CD4-positive, alpha-beta T cell (primary cell): ENCODE results near the gene HECW1. TPM values are rescaled to one million over a fixed set of nuclear protein-coding genes. Genes with fewer than 3 reads are reported as not detected.

Experiments used
- ATAC-seq: fragments of 200-7000 bp; cut with Tn5 transposase; one replicate; pipeline ENCODE4 v1.10.0; 2022; ENCODE audit warnings: mild to moderate bottlenecking; ENCODE audit not compliant: poor library complexity
- CTCF ChIA-PET: fragments of 350-600 bp; sonication (Branson Sonifier 250); formaldehyde crosslinking; loops from one replicate; lab custom pipeline; 2021; ENCODE audit warnings: antibody characterized with exemption, inconsistent platforms; lab: Charles Lee
- POLR2A ChIA-PET: fragments of 350-600 bp; sonication (Branson Sonifier 250); formaldehyde crosslinking; loops from one replicate; lab custom pipeline; 2021; ENCODE audit warnings: antibody characterized with exemption, inconsistent platforms; lab: Charles Lee
- DNase-seq, 14 experiments: peaks; one replicate each; pipeline ENCODE4 v3.0.0-alpha.2; 2013 to 2020; ENCODE audit warnings: mixed read lengths in 2 of 14
- H3K27ac ChIP-seq, 2 donors: one replicate each; pipeline versions ENCODE4 v1.5.1 to v1.7.0; 2013; ENCODE audit warnings: low read length in 2 of 2, low read depth in 1 of 2, mild to moderate bottlenecking in 1 of 2
- H3K27me3 ChIP-seq, 2 experiments: 1 replicate in 1 of 2; 2 replicates in 1 of 2; pipeline versions ENCODE4 v1.6.1 to v1.7.0; 2013; ENCODE audit warnings: low read length in 2 of 2, control low read depth in 1 of 2, mild to moderate bottlenecking in 1 of 2, moderate library complexity in 1 of 2; ENCODE audit not compliant: insufficient read depth in 2 of 2, control insufficient read depth in 1 of 2
- H3K36me3 ChIP-seq: one replicate; pipeline ENCODE4 v1.6.1; 2013; ENCODE audit warnings: low read length, control low read depth; ENCODE audit not compliant: insufficient read depth
- H3K4me1 ChIP-seq: one replicate; pipeline ENCODE4 v1.6.1; 2013; ENCODE audit warnings: low read length, control low read depth; ENCODE audit not compliant: insufficient read depth
- H3K4me3 ChIP-seq: one replicate; pipeline ENCODE4 v1.5.1; 2013; ENCODE audit warnings: mild to moderate bottlenecking, low read length, moderate library complexity
- H3K9me3 ChIP-seq, 2 experiments: 1 replicate in 1 of 2; 2 replicates in 1 of 2; pipeline versions ENCODE4 v1.6.1 to v1.7.0; 2013; ENCODE audit warnings: low read length in 2 of 2, mild to moderate bottlenecking in 2 of 2, control low read depth in 1 of 2, moderate library complexity in 1 of 2; ENCODE audit not compliant: control insufficient read depth in 1 of 2, insufficient read depth in 1 of 2
- H3K27ac Mint-ChIP-seq: one replicate; pipeline ENCODE4 v1.8.0; 2020; ENCODE audit warnings: mixed read lengths
- H3K27me3 Mint-ChIP-seq: one replicate; pipeline ENCODE4 v1.8.0; 2021; ENCODE audit warnings: mixed read lengths
- H3K36me3 Mint-ChIP-seq: one replicate; pipeline ENCODE4 v1.8.0; 2021; ENCODE audit warnings: low read depth, mixed read lengths
- H3K4me1 Mint-ChIP-seq: one replicate; pipeline ENCODE4 v1.8.0; 2021; ENCODE audit warnings: low read depth, mixed read lengths
- H3K4me3 Mint-ChIP-seq: one replicate; pipeline ENCODE4 v1.8.0; 2020; ENCODE audit warnings: mild to moderate bottlenecking, mixed read lengths
- H3K9me3 Mint-ChIP-seq: one replicate; pipeline ENCODE4 v1.8.0; 2020; ENCODE audit warnings: mixed read lengths
- intact Hi-C, 2 experiments: fragments of 100-400 bp; cut with DNase I in 1 of 2; cut with micrococcal nuclease in 1 of 2; formaldehyde crosslinking; loops; one replicate each; pipeline versions ENCODE4 v1.15.1 to v1.9.0; 2023 to 2025; cut with DNase I, micrococcal nuclease
- total RNA-seq, 174 experiments: library from RNA in 2 of 174; stranded (reverse) in 2 of 174; gene quantifications; one replicate each; pipeline ENCODE4 v1.2.3 and lab custom pipeline; 2021 to 2026
- TF ChIP-seq, protein P1 (sequence below): fragments of 200-600 bp; IDR thresholded peaks from one replicate; pipeline ENCODE4 v1.8.0; 2022; ENCODE audit warnings: antibody characterized with exemption, mild to moderate bottlenecking

Gene HECW1
- total RNA-seq, 2 experiments from 2014 or later: not detected

- Mint-ChIP-seq H3K27me3 (no peaks in the 10 kb centered on the region), H3K4me3 (no peak overlapping the region), H3K27ac (no peak overlapping the region), H3K36me3 (no peaks in the 10 kb centered on the region), H3K9me3 (no peaks in the 10 kb centered on the region), H3K4me1 (peaks cover 9% of the 10 kb centered on the region)
- DNase-seq (no peak), ATAC-seq (no peak)
- Histone ChIP-seq H3K27ac (no peak overlapping the region), H3K9me3 (no peaks in the 10 kb centered on the region), H3K4me3 (no peak overlapping the region), H3K27me3 (no peaks in the 10 kb centered on the region), H3K36me3 (no peaks in the 10 kb centered on the region), H3K4me1 (peaks cover 3% of the 10 kb centered on the region)
- intact Hi-C loops: no loop called here
- ChIA-PET POLR2A (no interaction called here), CTCF (no interaction called here)
- TF ChIP-seq, protein P1, sequence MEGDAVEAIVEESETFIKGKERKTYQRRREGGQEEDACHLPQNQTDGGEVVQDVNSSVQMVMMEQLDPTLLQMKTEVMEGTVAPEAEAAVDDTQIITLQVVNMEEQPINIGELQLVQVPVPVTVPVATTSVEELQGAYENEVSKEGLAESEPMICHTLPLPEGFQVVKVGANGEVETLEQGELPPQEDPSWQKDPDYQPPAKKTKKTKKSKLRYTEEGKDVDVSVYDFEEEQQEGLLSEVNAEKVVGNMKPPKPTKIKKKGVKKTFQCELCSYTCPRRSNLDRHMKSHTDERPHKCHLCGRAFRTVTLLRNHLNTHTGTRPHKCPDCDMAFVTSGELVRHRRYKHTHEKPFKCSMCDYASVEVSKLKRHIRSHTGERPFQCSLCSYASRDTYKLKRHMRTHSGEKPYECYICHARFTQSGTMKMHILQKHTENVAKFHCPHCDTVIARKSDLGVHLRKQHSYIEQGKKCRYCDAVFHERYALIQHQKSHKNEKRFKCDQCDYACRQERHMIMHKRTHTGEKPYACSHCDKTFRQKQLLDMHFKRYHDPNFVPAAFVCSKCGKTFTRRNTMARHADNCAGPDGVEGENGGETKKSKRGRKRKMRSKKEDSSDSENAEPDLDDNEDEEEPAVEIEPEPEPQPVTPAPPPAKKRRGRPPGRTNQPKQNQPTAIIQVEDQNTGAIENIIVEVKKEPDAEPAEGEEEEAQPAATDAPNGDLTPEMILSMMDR: no peak
These were observed 349.0 kb downstream of the HECW1 start for GRCh38 chr7:43461349-43462024.

GRCh38 chr7:43462836-43463235, 350.4 kb downstream of the HECW1 start:
- peaks cover 9% of the 10 kb centered on the region for H3K4me1 Mint-ChIP-seq
- intact Hi-C loops: no loop called here
- Histone ChIP-seq H3K27me3 (no peaks in the 10 kb centered on the region), H3K9me3 (no peaks in the 10 kb centered on the region), H3K4me3 (no peak overlapping the region), H3K36me3 (no peaks in the 10 kb centered on the region), H3K4me1 (peaks cover 3% of the 10 kb centered on the region), H3K27ac (no peak overlapping the region)
- ATAC-seq (no peak), DNase-seq (no peak)
- H3K27me3 Mint-ChIP-seq: no peaks in the 10 kb centered on the region
- H3K27ac Mint-ChIP-seq: no peak overlapping the region
- TF ChIP-seq, protein P1: no peak
- POLR2A ChIA-PET: no interaction called here
- H3K36me3 Mint-ChIP-seq: no peaks in the 10 kb centered on the region
- no peaks in the 10 kb centered on the region for H3K9me3 Mint-ChIP-seq
- no peak overlapping the region for H3K4me3 Mint-ChIP-seq
- CTCF ChIA-PET: no interaction called here

DNA sequence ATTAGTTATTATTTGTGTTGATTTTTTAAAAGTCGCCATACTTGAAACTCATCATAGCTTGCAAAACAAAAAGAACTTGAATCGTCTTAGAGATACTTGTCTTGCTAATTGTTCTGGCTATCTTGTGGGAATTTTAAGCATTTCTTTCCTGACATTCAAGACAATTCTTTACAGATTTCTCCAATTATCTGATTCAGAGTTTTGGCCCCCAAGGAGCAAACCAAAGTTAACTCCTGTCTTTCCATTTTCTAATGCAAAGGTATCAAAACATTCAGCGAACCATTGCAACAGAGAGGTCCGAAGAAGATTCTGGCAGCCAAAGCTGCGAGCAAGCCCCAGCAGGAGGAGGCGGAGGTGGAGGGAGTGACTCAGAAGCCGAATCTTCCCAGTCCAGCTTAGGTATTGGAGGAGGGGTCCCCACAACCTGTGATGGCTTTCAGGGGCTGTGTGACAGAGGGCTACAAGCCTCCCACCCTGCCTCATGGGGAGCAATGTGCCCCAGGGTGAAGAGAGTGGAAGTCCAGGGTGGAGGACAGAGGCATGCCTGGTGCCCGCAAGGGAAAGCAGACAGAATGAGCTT, 351.0 kb downstream of the HECW1 start:
- Mint-ChIP-seq H3K36me3 (no peaks in the 10 kb centered on the region), H3K9me3 (no peaks in the 10 kb centered on the region), H3K4me1 (peaks cover 9% of the 10 kb centered on the region), H3K27ac (no peak overlapping the region), H3K27me3 (no peaks in the 10 kb centered on the region), H3K4me3 (no peak overlapping the region)
- DNase-seq: no peak
- H3K4me1 ChIP-seq: peaks cover 3% of the 10 kb centered on the region
- TF ChIP-seq, protein P1: no peak
- H3K4me3 ChIP-seq: no peak overlapping the region
- POLR2A ChIA-PET: no interaction called here
- no peaks in the 10 kb centered on the region for H3K36me3 ChIP-seq
- CTCF ChIA-PET: interaction anchor here (0.6 kb wide), 1 partner anchor 103 kb away, joined by 3 read pairs; no protein-coding TSS in a partner anchor
- no peaks in the 10 kb centered on the region for H3K9me3 ChIP-seq
- ATAC-seq: no peak
- no peak overlapping the region for H3K27ac ChIP-seq
- intact Hi-C loops: no loop called here
- no peaks in the 10 kb centered on the region for H3K27me3 ChIP-seq
